COR-L47 (cell line): ENCODE results near the gene TOP3B.

Experiments used
- DNase-seq: peaks from one replicate; lab custom pipeline; 2025; lab: John Stamatoyannopoulos, UW

Gene TOP3B

GRCh38 chr22:22010358-22010757 is 27.8 kb upstream of the TOP3B start:
- DNase-seq: no peak

GRCh38 chr22:22009661-22010060 is 27.1 kb upstream of the TOP3B start:
- DNase-seq: no peak

GRCh38 chr22:22006596-22006990 is 24.0 kb upstream of the TOP3B start:
- DNase-seq: no peak

- DNase-seq: no peak
Observed at GRCh38 chr22:22005945-22006595, 23.5 kb upstream of the TOP3B start.

- DNase-seq: no peak
Observed at GRCh38 chr22:22003233-22003632, 20.6 kb upstream of the TOP3B start.

GRCh38 chr22:22002526-22003055 is 20.0 kb upstream of the TOP3B start:
- DNase-seq: no peak

- DNase-seq: no peak
Observed at GRCh38 chr22:22001664-22002525, 19.3 kb upstream of the TOP3B start.

- DNase-seq: no peak
Observed at GRCh38 chr22:21998595-21999247, 16.1 kb upstream of the TOP3B start.

- no peak for DNase-seq
Observed at GRCh38 chr22:21996175-21996720, 13.7 kb upstream of the TOP3B start.

GRCh38 chr22:21995660-21996059 is 13.1 kb upstream of the TOP3B start:
- DNase-seq: no peak

GRCh38 chr22:21994881-21995444 is 12.4 kb upstream of the TOP3B start:
- no peak for DNase-seq

GRCh38 chr22:21992593-21993237 is 10.1 kb upstream of the TOP3B start:
- DNase-seq: no peak

GRCh38 chr22:21991774-21992173 is 9.2 kb upstream of the TOP3B start:
- DNase-seq: no peak

GRCh38 chr22:21991304-21991596 is 8.7 kb upstream of the TOP3B start:
- no peak for DNase-seq

- no peak for DNase-seq
Observed at GRCh38 chr22:21990445-21991303, 8.1 kb upstream of the TOP3B start.

GRCh38 chr22:21989049-21989448 is 6.5 kb upstream of the TOP3B start:
- no peak for DNase-seq

- no peak for DNase-seq
Observed at GRCh38 chr22:21985214-21985613, 2.6 kb upstream of the TOP3B start.

- no peak for DNase-seq
Observed at GRCh38 chr22:21984793-21985192, 2.2 kb upstream of the TOP3B start.

GRCh38 chr22:21981874-21982273 is 713 bp downstream of the TOP3B start:
- DNase-seq: no peak

GRCh38 chr22:21980547-21980946 is 2.0 kb downstream of the TOP3B start:
- no peak for DNase-seq
